Activated CD8-positive, alpha-beta memory T cell treated with anti-CD3 and anti-CD28 coated beads, Interleukin-2, amount 10 ng/mL, durations not matched to agents 7 days and 5 days (primary cell): Measurements from ENCODE around the gene HHAT. TPM values are rescaled to one million over a fixed set of nuclear protein-coding genes. Genes with fewer than 3 reads are reported as not detected.

Experiments used
- ATAC-seq: fragments of 150-1000 bp; cut with Tn5 transposase; one replicate; pipeline ENCODE4 v1.10.0; 2021; ENCODE audit warnings: moderate library complexity
- CTCF ChIA-PET: fragments of 350-600 bp; sonication (Branson Sonifier 250); formaldehyde crosslinking; loops from one replicate; lab custom pipeline; 2021; ENCODE audit warnings: antibody characterized with exemption; lab: Charles Lee
- DNase-seq: peaks from one replicate; pipeline ENCODE4 v3.0.0-alpha.2; 2020
- H3K27ac Mint-ChIP-seq: one replicate; pipeline ENCODE4 v1.8.0; 2021; ENCODE audit warnings: mild to moderate bottlenecking, mixed read lengths
- H3K27me3 Mint-ChIP-seq: one replicate; pipeline ENCODE4 v1.8.0; 2021; ENCODE audit warnings: mixed read lengths
- H3K36me3 Mint-ChIP-seq: one replicate; pipeline ENCODE4 v1.8.0; 2021; ENCODE audit warnings: mild to moderate bottlenecking, mixed read lengths
- H3K4me1 Mint-ChIP-seq: one replicate; pipeline ENCODE4 v1.8.0; 2021; ENCODE audit warnings: mixed read lengths
- H3K4me3 Mint-ChIP-seq: one replicate; pipeline ENCODE4 v1.8.0; 2021; ENCODE audit warnings: mild to moderate bottlenecking, moderate library complexity, mixed read lengths
- H3K9me3 Mint-ChIP-seq: one replicate; pipeline ENCODE4 v1.8.0; 2022; ENCODE audit warnings: low read depth, mixed read lengths
- total RNA-seq, 2 experiments: library from RNA; stranded (reverse); gene quantifications; one replicate each; pipeline ENCODE4 v1.2.3, GENCODE V29; 2021

The HHAT gene
- total RNA-seq, 2 experiments from 2014 or later: 0.23 to 0.64 TPM

DNA sequence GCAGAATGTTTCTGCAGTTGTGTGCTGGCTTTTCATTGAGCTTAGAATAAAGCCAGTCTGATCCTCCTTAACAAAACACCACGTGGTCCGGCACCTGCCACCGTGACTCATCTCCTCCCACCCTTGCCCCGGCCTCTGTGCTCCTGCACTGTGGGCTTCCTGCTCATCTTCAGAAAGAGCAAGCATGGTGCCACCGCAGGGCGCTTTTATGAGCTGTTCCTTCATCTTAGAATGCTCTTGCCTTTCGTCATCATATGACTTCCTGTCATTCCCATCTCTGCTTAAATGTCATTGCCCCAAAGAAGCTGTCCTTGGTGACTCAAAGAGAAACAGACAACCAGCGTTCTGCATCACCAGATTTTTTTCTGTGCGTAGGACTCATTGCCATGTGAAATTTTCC is 117.8 kb downstream of the HHAT start:
- CTCF ChIA-PET: interaction anchor here (1.2 to 4.0 kb wide), 6 partner anchors 10 to 688 kb away, joined by 3 to 44 read pairs (median 5); partner anchors contain the start of gene KCNH1
- peaks cover 2% of the 10 kb centered on the region for H3K27me3 Mint-ChIP-seq
- H3K36me3 Mint-ChIP-seq: no peaks in the 10 kb centered on the region
- peaks cover 17% of the 10 kb centered on the region for H3K4me1 Mint-ChIP-seq
- peak overlapping the region; percentile 15 for H3K27ac Mint-ChIP-seq
- DNase-seq: peak; percentile 87
- ATAC-seq: peak; percentile 98
- H3K4me3 Mint-ChIP-seq: no peak overlapping the region
- H3K9me3 Mint-ChIP-seq: no peaks in the 10 kb centered on the region

DNA sequence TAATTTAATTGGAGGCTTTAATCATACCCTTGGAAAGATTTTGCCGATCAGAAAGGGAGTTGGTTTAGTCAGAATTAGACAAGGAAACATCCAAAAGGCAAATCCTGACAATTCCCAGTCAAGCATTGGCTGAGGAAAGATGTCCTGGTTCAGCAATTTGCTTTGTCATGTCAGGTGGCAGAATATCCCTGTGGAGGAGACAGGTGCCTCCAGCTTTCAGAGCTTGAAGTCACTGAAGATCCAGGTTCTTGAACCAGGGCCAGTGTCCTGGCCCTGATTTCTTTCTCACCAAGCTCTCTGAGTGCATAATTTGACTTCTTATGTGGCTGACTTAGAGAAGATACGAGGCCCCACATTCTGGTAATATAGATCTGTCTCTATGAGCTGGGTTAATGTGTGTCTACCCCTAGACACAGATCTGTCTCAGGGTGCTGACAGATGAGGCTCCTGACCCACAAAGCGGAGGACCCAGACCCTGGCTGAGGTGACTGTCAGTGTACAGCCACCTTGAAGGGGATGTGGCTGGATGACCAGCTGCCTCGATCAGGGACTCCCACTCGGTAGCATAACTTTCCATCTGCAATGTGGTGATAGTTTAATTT is 118.9 kb downstream of the HHAT start:
- CTCF ChIA-PET: interaction anchor here (0.8 to 4.0 kb wide), 8 partner anchors 9 to 691 kb away, joined by 3 to 44 read pairs (median 4); partner anchors contain the start of gene KCNH1
- Mint-ChIP-seq H3K27ac (no peak overlapping the region), H3K27me3 (peaks cover 9% of the 10 kb centered on the region), H3K36me3 (no peaks in the 10 kb centered on the region), H3K9me3 (no peaks in the 10 kb centered on the region), H3K4me3 (no peak overlapping the region), H3K4me1 (peaks cover 17% of the 10 kb centered on the region)
- ATAC-seq (no peak), DNase-seq (no peak)

DNA sequence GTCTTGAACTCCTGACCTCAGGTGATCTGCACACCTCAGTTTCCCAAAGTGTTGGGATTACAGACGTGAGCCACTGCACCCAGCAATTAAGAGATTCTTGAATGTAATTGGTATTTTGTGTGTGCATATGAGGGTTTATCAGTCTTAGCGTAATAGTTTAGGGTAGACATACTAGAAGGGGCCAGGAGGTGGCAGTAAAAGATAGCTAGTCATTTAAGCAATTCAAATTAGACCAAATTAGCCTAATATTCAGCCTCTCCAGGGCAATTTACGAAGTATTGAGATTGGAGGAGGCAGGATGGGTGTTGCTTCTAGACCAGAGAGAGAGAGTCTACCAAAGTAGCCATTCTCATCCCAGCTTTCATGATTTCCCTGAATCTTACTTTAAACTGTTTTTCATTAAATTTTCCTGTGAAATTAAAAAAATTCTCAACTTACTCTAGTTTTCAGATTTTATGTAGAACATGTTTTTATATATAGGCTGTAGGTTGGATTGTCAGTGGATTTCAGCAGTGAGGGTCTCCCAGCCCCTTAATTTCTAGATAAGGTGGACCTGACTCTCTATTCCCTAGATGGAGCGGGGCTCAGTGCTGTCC is 119.7 kb downstream of the HHAT start:
- no peak overlapping the region for H3K4me3 Mint-ChIP-seq
- ATAC-seq: no peak
- H3K9me3 Mint-ChIP-seq: no peaks in the 10 kb centered on the region
- H3K36me3 Mint-ChIP-seq: no peaks in the 10 kb centered on the region
- peaks cover 17% of the 10 kb centered on the region for H3K4me1 Mint-ChIP-seq
- peaks cover 14% of the 10 kb centered on the region for H3K27me3 Mint-ChIP-seq
- no peak overlapping the region for H3K27ac Mint-ChIP-seq
- CTCF ChIA-PET: interaction anchor here (0.6 to 4.0 kb wide), 15 partner anchors 8 to 857 kb away, joined by 3 to 44 read pairs (median 4); partner anchors contain the start of gene KCNH1
- DNase-seq: no peak

DNA sequence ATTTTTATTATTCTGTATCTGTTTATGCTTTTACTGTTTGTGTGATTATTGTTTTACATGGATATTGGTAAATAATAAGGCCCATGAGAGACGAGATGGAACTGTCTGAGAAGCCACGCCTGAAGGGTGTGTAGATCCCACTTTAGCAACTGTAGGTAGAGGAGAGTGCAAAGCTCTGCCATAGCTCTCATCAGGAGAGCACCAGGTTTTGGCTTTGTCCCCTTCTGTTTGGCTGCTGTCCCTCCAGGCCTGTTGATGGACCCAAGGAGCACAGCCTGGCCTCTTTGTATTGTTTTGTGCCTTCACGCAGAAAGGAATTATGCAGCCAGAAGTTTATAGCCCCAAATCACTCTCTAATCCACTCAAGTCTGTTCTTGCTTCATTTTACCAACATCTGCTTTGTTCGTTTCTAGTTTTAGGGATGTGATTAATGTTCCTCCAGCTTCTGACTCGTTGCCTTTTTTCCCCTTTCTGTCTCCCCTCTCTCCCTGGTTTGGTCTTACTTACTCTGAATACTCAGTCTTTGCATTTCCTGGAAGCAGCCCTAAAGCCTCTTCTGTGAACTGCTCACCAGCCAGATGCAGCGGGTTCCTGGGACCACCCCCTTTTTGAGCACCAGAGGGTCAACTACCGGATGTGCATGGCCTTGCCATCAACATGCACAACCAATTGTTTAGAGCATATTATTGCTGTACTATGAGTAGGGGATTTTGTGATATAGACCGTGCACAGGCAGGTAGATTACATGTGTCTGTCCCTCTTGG is 127.3 kb downstream of the HHAT start:
- DNase-seq: peak; percentile 65
- Mint-ChIP-seq H3K9me3 (no peaks in the 10 kb centered on the region), H3K36me3 (peaks cover 3% of the 10 kb centered on the region), H3K4me1 (peaks cover 21% of the 10 kb centered on the region), H3K27me3 (peaks cover 12% of the 10 kb centered on the region), H3K4me3 (no peak overlapping the region), H3K27ac (peak overlapping the region; percentile 74)
- ATAC-seq: peak; percentile 74
- CTCF ChIA-PET: interaction anchor here (1.1 to 3.2 kb wide), 2 partner anchors 8 to 680 kb away, joined by 3 to 18 read pairs; no protein-coding TSS in a partner anchor

DNA sequence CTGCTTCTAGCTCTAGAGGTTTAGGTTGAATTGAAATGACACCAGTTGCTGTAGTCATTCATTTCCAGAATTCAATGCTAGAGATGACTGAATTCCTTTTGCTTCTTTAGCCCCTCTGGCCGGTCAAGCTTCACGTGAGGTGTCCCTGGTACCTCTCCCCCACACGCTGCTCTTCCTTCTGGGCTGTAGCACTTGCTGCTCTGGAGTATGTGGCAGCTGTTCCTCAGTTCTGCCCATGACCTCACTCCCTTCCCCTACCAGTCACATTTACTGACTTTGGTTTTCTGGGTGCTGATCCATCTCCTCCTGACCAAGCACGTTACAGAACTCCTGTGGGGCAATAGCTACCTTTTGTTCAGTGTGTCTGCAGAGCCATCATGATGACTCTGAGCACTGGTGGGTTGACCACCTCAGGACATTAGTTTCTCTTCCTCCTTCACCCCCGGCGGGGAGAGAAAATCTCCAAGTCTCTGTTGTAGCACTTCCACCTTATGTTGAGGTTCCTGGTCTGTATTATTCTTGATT is 128.1 kb downstream of the HHAT start:
- peaks cover 12% of the 10 kb centered on the region for H3K27me3 Mint-ChIP-seq
- no peaks in the 10 kb centered on the region for H3K9me3 Mint-ChIP-seq
- DNase-seq (no peak), ATAC-seq (peak; percentile 9)
- H3K4me1 Mint-ChIP-seq: peaks cover 21% of the 10 kb centered on the region
- H3K27ac Mint-ChIP-seq: peak overlapping the region; percentile 74
- CTCF ChIA-PET: interaction anchor here (3.2 kb wide), 1 partner anchor 9 kb away, joined by 18 read pairs; no protein-coding TSS in a partner anchor
- H3K36me3 Mint-ChIP-seq: peaks cover 3% of the 10 kb centered on the region
- no peak overlapping the region for H3K4me3 Mint-ChIP-seq

DNA sequence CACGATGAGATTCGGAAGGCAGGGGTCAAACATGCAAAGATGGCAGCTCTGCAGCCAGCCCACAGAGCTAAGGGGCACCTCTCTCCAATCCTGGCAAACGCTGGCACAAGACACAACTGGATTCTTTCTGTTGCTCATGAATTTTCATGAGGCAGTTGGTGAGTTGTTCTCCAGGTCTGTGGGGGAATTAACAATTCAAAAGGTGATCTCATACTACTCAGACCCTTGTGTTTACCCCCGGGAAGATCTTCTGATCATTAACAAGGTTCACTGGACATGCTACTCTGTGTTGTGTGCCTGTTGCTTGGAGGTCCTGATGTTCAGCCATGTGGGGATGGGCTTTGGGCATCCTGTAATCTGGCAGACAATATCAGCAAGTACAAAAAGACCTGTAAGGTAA is 128.9 kb downstream of the HHAT start:
- H3K4me3 Mint-ChIP-seq: no peak overlapping the region
- H3K4me1 Mint-ChIP-seq: peaks cover 21% of the 10 kb centered on the region
- ATAC-seq (no peak), DNase-seq (no peak)
- H3K27me3 Mint-ChIP-seq: peaks cover 9% of the 10 kb centered on the region
- H3K27ac Mint-ChIP-seq: no peak overlapping the region
- H3K9me3 Mint-ChIP-seq: no peaks in the 10 kb centered on the region
- peaks cover 3% of the 10 kb centered on the region for H3K36me3 Mint-ChIP-seq
- CTCF ChIA-PET: interaction anchor here (3.2 kb wide), 1 partner anchor 10 kb away, joined by 18 read pairs; no protein-coding TSS in a partner anchor

DNA sequence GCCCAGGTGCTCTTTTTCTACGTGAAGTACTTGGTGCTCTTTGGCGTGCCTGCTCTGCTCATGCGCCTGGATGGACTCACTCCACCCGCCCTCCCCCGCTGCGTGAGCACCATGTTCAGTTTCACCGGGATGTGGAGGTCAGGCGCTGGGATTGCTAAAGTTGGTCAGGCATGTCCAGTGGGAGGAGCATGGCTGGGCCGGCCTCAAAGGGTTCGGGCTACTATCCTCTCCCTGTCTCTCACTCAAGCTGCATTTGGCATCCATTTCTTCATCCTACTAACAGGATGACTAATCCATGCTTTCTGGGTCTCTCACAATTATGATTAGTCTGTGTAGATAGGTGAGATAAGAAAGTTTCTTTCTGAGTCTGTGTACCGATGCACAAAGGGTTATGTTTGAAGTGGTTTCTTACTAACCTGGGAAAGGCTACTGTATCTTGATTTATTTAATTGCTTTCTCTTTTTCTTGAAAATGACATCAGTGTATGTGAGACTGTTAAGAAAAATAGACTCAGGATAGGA is 135.9 kb downstream of the HHAT start:
- CTCF ChIA-PET: no interaction called here
- H3K27ac Mint-ChIP-seq: no peak overlapping the region

DNA sequence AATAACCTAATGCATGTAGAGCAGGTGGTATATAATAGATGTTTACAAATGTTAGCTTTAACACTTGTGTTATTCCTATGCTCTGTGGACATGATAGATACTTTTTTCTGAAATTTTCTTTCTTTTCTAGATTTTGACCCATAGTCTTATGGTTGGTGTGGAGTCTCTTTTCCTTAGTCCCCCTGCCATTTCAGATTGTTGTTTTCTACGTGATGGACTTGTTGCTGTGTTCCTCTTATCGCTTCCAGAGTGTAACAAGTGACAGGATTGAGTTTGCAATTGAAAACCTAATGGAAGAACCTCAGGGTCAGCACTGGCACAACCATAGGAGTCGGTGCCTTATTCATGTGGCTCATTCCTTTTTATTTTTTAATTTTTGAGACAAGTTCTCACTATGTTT is 136.4 kb downstream of the HHAT start:
- no peak overlapping the region for H3K27ac Mint-ChIP-seq
- DNase-seq (no peak), ATAC-seq (no peak)
- no peak overlapping the region for H3K4me3 Mint-ChIP-seq
- peaks cover 19% of the 10 kb centered on the region for H3K4me1 Mint-ChIP-seq
- peaks cover 6% of the 10 kb centered on the region for H3K27me3 Mint-ChIP-seq
- CTCF ChIA-PET: no interaction called here
- H3K36me3 Mint-ChIP-seq: no peaks in the 10 kb centered on the region
- H3K9me3 Mint-ChIP-seq: no peaks in the 10 kb centered on the region

More for the DNA sequence above, 135.9 kb downstream of the HHAT start:
- H3K9me3 Mint-ChIP-seq: no peaks in the 10 kb centered on the region
- peaks cover 6% of the 10 kb centered on the region for H3K27me3 Mint-ChIP-seq
- peaks cover 19% of the 10 kb centered on the region for H3K4me1 Mint-ChIP-seq
- DNase-seq (no peak), ATAC-seq (peak; percentile 84)
- no peak overlapping the region for H3K4me3 Mint-ChIP-seq
- no peaks in the 10 kb centered on the region for H3K36me3 Mint-ChIP-seq

DNA sequence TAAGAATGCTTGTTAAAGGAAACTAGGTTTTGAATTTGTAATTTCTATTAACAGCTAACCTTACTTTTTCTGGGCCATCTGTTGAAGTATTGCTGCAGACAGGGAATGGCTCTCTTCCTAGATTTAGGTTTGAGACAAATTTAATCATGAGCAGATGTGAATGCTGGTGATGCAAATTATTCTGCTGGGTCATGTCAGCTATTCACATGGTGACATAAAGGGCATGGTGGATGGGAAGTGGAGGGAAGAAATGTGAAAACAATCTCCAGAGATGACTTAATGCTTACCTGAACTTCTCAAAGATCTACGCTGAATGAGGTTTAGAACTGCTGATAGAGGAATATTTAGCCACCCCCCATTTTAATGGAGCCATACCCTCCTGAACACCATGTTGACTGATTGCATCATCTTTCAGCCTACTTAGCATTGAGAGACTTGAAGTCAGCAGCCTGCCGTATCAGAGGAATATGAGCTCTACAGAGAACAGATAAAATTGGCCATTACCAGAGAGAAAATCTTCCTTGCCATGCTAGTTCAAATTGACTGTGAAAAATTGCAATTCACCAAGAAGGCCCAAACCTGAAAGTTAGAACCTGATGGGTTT is 138.8 kb downstream of the HHAT start:
- CTCF ChIA-PET: interaction anchor here (1.1 kb wide), 1 partner anchor 667 kb away, joined by 3 read pairs; the partner anchor contains the start of gene KCNH1
- Mint-ChIP-seq H3K4me3 (no peak overlapping the region), H3K36me3 (no peaks in the 10 kb centered on the region), H3K4me1 (peaks cover 19% of the 10 kb centered on the region), H3K27me3 (peaks cover 7% of the 10 kb centered on the region), H3K9me3 (no peaks in the 10 kb centered on the region), H3K27ac (no peak overlapping the region)
- DNase-seq: no peak
- ATAC-seq: no peak

DNA sequence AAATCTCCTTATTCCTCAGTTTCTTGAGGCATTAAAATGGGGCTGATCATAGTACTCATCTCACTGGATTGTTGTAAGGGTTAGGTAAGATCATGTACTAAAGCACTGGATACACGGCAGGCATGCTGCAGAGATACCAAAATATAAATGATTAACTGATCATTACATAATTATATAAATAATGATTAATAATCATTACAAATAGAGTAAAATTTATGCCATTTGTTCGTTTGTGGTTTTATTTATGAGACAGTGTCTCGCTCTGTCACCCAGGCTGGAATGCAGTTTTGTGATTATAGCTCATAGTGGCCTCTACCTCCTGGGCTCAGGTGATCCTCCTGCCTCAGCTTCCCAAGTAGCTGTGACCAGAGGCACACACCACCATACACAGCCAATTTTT is 140.7 kb downstream of the HHAT start:
- DNase-seq (no peak), ATAC-seq (no peak)
- peaks cover 4% of the 10 kb centered on the region for H3K27me3 Mint-ChIP-seq
- CTCF ChIA-PET: no interaction called here
- H3K36me3 Mint-ChIP-seq: no peaks in the 10 kb centered on the region
- no peaks in the 10 kb centered on the region for H3K9me3 Mint-ChIP-seq
- H3K27ac Mint-ChIP-seq: no peak overlapping the region
- peaks cover 12% of the 10 kb centered on the region for H3K4me1 Mint-ChIP-seq
- no peak overlapping the region for H3K4me3 Mint-ChIP-seq

DNA sequence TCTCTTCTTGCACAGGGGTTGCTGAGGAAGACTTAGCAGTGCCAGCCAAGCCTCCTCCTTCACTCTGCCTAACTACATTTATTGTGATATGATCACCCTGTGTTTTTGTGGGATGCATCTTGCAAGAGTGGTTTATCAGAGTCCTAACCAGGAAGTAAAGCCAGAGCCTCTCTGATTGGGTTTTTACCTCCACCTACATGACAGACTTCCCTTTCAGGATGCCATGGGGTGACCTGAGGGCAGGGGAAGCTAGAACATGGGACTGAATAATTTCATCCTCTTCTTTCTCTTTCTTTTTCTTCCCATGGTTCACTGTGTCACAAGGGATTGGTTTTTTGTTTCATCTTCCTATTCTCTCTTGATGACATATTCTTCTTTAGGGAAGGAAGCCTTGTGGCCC is 146.6 kb downstream of the HHAT start:
- DNase-seq (no peak), ATAC-seq (no peak)
- H3K27me3 Mint-ChIP-seq: peaks cover 4% of the 10 kb centered on the region
- CTCF ChIA-PET: no interaction called here
- H3K4me1 Mint-ChIP-seq: peaks cover 7% of the 10 kb centered on the region
- H3K36me3 Mint-ChIP-seq: no peaks in the 10 kb centered on the region
- H3K27ac Mint-ChIP-seq: no peak overlapping the region
- H3K9me3 Mint-ChIP-seq: no peaks in the 10 kb centered on the region
- H3K4me3 Mint-ChIP-seq: no peak overlapping the region

DNA sequence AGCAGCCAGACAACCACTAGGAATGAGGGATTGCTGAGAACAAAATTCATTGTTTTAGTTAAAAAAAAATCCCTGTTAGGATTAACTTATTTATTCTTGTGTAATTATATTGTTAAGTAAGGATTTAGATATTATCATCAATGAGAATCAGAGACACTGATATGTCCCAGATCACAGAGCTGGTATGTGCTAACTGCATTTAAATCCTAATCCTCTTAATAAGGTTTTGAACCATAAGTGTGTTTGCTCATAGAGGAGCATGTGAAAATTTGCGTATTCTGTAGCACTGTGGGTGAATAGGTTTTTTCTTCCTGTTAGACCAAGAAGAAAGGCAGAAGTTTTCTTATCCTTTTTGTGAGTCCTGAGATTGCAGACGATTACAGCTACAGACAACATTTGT is 147.1 kb downstream of the HHAT start:
- Mint-ChIP-seq H3K36me3 (no peaks in the 10 kb centered on the region), H3K4me3 (no peak overlapping the region), H3K27ac (no peak overlapping the region), H3K27me3 (peaks cover 4% of the 10 kb centered on the region), H3K9me3 (no peaks in the 10 kb centered on the region), H3K4me1 (peaks cover 7% of the 10 kb centered on the region)
- DNase-seq: no peak
- no peak for ATAC-seq
- CTCF ChIA-PET: no interaction called here

DNA sequence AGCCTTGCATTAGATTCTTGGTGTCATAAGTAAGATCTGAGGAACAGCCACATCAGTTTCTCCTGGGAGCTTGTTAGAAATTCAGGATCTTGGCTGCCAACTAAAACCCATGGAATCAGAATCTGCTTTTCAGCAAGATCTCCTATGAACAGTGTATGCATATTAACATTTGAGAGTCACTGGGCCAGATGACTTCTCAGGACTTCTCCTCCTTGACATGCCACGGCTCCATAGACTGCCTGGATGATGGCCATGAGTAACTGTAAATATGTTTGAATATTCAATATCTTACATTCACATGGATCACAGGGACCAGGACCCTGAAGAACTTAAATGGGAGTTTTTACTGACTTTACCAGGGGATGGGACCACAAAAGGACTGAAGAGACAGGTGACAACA is 148.0 kb downstream of the HHAT start:
- DNase-seq (no peak), ATAC-seq (no peak)
- H3K27ac Mint-ChIP-seq: no peak overlapping the region
- CTCF ChIA-PET: no interaction called here
- H3K9me3 Mint-ChIP-seq: no peaks in the 10 kb centered on the region
- peaks cover 7% of the 10 kb centered on the region for H3K4me1 Mint-ChIP-seq
- no peaks in the 10 kb centered on the region for H3K36me3 Mint-ChIP-seq
- H3K27me3 Mint-ChIP-seq: no peaks in the 10 kb centered on the region
- no peak overlapping the region for H3K4me3 Mint-ChIP-seq
